Right ventricle myocardium inferior (tissue), 1 donor: ENCODE measurements around the gene IQCK. TPM values are rescaled to one million over a fixed set of nuclear protein-coding genes. Genes with fewer than 3 reads are reported as not detected.
"Not testable (repeated sequence)": the region's sequence is repeated elsewhere in the genome, so short reads cannot be mapped to it uniquely, and the experiment has no call there.

Source experiments
- ATAC-seq: fragments of 200-7000 bp; cut with Tn5 transposase; one replicate; pipeline ENCODE4 v1.9.1; 2020; ENCODE audit warnings: mild to moderate bottlenecking, moderate library complexity
- DNase-seq: peaks from one replicate; pipeline ENCODE4 v3.0.0; 2021; ENCODE audit errors: missing footprints
- intact Hi-C: fragments of 100-400 bp; cut with DNase I; formaldehyde crosslinking; loops from one replicate; pipeline ENCODE4 v1.11.0; 2022
- total RNA-seq: library from RNA; stranded (reverse); fragmentation: NEBNext Ultra II Directional; extraction: Animal tissue kit (Norgen Biotek cat#: 25700); gene quantifications from one replicate; pipeline ENCODE4 v1.2.1, GENCODE V29; 2021
- donor health status: DM: no; HTN: yes; CAD: no; lungs with severe emphysema.

IQCK gene
- total RNA-seq, 1 donor from 2014 or later, result 5.2 TPM

DNA sequence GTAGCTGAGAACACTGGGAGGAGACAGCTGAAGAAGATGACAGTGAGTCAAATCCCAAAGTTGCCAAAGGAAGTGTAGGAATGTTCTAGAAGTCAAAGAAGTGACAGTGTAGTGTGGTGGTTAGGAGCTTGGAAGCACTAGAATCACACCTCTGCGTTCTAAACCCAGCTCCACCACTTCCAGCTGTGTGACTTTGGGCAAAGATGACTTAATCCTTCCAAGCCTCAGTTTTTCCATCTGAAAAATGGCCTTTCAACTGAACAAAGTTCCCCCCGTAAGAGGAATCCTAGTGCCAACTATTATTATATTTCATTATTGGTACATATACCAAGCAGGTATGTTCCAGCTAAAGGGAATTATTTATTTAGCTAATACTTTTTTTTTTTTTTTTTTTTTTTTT is 56.0 kb downstream of the IQCK start:
- intact Hi-C loops, result no loop called here
- ATAC-seq (no peak), DNase-seq (no peak)

DNA sequence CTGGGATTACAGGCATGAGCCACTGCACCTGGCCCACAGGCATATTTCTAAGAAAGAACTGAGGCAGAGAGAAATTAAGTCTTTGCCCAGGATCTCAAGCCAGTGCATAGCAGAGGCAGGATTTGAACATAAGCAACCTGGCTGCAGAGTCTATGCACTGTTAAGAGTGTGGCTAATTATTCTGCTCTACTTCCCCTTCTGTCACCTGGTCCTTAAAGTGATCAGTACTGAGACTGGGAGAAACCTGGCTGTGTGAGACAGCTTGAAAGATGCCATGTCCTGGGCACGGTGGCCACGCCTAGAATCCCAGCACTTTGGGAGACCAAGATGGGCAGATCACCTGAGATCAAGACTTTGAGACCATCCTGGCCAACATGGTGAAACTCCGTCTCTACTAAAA is 58.1 kb downstream of the IQCK start:
- DNase-seq (no peak), ATAC-seq (no peak)
- intact Hi-C loops, result no loop called here

DNA sequence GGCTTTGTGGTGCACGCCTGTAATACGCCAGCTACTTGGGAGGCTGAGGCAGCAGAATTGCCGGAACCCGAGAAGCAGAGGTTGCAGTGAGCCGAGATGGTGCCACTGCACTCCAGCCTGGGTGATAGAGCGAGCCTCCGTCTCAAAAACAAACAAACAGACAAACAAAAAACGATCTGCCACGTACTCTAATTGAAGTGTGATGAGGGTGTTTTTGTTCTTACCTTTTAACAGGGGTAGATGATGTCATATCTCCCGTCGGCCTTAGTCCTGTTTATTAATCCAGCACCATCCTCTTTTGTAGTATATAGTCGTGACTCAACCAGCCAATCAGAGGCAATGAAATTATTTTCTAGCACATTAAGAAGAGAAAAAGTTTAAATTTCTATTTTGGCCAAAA is 58.5 kb downstream of the IQCK start:
- DNase-seq (no peak), ATAC-seq (no peak)
- intact Hi-C loops, result no loop called here

DNA sequence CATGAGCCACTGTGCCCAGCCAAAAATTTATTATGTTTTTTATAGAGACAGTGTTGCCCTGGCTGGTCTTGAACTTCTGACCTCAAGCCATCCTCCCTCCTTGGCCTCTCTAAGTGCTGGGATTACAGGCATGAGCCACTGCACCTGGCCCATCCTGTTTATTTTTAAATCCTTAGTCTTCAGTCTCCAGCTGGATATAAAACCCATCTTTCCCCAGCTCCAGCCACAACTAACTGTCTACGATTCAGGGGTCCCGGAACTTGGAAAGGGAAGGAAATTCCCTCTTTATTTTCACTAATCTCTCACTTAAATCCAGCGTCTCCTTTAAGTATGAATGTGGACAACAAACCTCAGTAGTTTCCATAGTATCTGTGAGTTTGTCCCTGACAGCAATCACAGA is 62.2 kb downstream of the IQCK start:
- intact Hi-C loops, result no loop called here
- ATAC-seq (no peak), DNase-seq (no peak)

DNA sequence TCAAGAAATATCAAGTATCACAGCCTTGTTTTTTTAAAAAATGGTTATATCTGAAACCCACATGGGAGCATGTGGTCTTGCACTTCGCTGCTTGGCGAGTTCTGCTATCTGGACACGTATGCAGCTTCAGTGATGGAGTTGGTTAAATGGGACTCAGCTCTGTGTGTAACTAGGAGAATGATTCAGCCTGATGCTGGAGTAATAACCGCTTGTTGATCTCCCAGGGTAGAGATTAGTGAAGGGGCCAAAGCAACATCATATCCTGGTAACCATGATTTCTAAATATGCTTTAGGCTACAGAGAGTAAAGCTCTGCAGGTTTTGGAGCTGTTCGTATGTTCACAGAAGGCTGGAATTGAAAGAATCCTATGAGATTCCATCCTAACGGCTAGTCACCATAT is 63.2 kb downstream of the IQCK start:
- DNase-seq (no peak), ATAC-seq (no peak)
- intact Hi-C loops, result no loop called here

DNA sequence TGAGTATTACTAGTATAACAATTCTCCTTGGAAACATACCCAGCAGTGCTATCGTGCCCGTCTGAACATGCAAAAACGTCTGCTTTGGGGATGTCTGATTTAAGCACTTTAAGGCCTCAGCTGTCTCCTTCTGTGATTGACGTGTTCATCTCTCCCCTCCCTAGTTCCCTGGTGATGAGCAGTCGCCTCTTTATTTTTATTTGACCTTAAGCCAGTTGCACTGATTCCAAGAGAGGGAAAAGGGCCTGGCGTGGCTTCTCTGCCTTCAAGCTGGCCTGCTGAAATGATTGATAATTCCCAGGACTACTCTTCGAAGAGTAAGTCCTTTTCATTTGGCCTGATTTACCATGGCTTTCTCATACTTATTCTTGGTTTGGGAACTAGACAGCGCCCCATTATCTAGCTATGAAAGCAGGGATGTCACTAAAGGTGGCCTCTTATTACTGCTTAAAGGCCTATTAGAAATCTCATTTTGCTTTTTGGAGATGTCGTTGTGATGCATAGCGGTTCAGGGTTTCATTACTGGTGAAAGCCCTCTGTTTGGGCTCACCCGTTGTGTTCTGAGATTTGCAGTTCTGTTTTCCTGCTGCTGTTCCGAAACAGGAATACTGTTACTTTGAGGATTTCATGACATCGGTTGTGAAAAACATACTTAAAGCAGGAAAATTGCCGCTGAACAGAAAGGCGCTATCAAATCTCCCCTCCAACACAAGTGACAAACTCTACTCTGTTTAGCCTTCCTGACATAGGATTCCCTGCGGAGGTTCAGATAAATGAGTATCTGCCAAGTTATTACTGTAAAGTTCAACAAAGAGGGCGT is 65.5 kb downstream of the IQCK start:
- DNase-seq, result no peak
- intact Hi-C loops, result no loop called here
- peak; percentile 69 for ATAC-seq

DNA sequence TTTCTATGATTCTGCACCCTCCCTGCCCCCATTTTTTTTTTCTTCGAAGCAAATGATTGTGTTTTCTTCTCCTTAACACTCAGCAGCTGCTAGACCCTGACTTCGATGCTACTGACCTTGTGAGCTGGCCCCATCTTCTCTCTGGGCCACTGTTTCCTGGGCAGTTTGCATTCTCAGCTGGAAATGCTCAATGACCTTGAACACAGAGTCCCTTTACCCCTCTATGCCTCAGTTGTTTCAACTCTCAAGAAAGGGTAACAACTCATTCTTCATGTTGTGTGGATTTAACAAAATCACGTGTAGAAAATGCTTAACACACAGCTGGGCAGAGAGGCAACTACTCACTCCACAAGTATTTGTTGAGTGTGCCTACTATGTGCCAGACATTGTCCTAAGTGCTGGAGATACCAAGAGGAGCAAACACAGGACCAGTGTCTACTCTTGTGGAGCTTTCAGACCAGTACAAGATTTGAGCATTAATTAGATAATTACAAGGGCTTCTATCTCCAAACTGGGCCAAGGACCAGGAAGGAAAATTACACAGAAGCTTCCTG is 66.2 kb downstream of the IQCK start:
- no peak for DNase-seq
- intact Hi-C loops, result no loop called here
- ATAC-seq, result peak; percentile 10

DNA sequence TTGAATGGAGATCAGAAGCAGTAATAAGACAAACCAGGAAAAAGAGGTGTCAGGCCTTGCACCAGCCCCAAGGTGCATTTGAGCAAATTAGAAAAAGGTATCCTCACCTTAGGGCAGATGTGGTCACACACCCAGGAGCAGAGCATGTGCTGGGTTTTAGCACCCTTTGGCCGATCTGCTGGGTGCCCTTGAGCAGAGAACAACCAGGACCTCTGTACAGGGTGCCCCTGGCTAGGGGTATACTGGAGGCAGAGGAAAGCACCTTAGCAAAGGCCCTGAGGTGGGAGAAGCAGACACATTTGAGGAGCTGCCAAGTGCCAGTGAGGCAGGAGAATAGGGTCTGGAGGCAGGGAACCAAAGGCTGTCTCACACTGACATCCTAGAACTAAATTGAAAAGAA is 67.0 kb downstream of the IQCK start:
- ATAC-seq (no peak), DNase-seq (no peak)
- intact Hi-C loops, result no loop called here

DNA sequence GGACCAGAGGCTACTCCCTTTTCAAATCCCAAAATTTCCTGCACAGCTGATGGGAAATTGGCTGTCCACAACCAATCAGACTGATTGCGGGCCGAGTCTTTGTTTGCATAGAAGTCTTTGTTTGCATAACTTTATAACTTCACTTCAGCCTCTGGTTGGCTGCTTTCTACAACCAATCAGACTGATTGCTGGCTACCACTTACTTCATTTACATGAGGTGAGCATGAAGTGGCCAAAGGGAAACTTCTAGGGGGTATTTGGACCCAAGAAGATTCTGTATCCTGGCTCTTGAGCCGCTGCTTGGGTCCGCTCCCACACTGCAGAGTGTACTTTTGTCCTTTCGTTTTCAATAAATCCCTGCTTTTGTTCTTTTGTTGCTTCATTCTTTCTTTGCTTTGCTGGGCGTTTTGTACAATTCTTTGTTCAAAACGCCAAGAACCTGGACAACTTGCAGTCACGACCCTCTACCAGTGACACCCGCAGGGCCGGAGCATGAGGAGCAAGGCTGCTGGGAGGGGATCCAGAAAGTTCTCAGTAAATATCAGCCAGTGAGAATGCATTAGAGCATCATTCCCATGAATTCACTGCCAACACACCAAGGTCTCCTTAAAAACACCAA is 67.5 kb downstream of the IQCK start:
- no peak for ATAC-seq
- intact Hi-C loops, result no loop called here

DNA sequence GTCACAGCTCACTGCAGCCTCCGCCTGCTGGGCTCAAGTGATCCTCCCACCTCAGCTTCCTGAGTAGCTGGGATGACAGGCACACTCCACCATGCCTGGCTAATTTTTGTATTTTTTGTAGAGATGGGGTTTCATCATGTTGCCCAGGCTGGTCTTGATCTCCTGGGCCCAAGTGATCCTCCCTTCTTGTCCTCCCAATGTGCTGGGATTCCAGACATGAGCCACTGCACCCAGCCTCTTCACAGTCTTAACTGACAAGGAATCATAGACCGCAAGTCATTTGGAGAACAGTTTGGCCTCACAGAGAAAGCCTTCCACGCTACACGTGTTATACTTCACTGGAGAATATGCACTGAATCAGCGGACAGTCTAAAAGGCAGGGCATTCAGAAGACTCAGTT is 83.3 kb downstream of the IQCK start:
- ATAC-seq, DNase-seq: not testable (repeated sequence)
- intact Hi-C loops, result loop anchor here (10.0 kb wide), 1 partner anchor 87 kb away; the partner anchor contains the start of genes IQCK and KNOP1

More for the DNA sequence above, 67.5 kb downstream of the IQCK start:
- DNase-seq, result no peak

DNA sequence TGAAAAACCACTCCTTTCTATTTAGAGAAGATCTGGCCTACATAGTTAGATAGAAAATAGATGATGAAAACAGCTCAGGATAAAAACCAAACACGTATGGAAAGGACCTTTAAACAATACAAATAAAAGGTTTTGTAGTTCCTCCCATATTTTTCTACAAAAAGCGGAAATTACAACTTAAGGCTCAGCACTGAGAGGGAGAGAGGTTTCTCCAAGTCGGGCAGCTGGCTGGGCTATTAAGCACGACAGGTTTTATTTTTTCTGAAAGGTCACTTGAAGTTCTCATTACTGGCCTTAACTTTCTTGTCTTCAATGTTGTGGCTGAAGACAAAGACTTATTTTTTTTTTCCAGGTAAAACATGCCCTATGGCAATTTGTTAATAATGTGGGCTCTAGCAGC is 83.8 kb downstream of the IQCK start:
- not testable (repeated sequence) for ATAC-seq, DNase-seq
- intact Hi-C loops, result loop anchor here (10.0 kb wide), 1 partner anchor 87 kb away; the partner anchor contains the start of genes IQCK and KNOP1

DNA sequence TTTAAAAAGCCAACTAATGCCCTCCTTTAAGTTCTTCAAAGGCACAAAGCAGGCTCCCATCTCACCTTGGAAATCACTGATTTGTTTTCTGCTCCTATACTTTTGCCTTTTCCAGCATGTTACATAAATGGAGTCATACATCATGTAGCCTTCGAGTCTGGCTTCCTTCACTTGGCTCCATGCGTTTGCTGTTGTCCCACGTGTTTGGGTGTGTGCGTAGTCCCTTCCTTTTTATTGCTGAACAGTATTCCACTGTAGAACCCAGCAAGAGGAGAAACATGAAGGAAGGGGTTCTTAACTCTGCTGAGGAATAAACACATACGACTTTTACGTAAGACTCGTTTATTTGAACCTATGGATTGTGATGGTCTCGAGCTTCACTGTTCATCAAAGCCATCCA is 84.5 kb downstream of the IQCK start:
- no peak for ATAC-seq
- intact Hi-C loops, result loop anchor here (10.0 kb wide), 1 partner anchor 88 kb away; the partner anchor contains the start of genes IQCK and KNOP1
- no peak for DNase-seq

DNA sequence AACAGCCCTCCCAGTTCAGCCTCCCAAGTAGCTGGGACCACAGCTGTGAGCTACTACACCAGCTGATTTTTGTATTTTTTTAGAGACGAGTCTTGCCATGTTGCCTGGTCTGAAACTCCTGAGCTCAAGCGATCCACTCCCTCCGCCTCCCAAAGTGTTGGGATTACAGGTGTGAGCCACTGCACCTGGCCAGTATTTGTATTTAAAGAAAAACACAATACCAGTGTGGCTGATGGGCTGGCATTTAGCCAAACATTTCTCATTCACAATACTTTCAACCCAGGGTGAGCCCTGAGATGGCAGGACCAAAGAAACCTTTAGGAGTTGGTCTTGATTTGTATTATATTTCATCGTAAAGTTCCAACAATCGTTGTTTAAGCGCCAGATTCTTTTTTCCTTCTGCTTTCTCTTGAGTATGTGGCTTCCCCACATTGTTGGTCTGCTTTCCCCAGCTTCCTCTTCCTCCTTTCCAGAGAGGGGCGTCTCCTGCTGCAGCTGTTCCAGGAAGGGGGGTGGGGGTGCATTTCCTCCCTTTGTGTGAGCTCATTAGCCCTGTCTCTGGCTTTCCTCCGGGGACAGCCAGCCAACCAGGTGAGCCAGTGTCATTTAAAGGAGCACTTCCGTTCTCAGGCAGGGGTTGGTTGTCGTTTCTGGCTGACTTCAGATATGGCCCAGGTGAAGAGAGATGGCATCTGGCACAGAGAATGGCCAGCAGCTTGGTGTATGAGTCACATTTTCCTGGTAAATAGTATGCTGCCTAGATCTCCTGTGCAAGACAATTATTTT is 86.7 kb downstream of the IQCK start:
- intact Hi-C loops, result loop anchor here (2.0 to 10.0 kb wide), 3 partner anchors 42 to 90 kb away; partner anchors contain the start of genes IQCK and KNOP1
- ATAC-seq (peak; percentile 57), DNase-seq (peak; percentile 84)

DNA sequence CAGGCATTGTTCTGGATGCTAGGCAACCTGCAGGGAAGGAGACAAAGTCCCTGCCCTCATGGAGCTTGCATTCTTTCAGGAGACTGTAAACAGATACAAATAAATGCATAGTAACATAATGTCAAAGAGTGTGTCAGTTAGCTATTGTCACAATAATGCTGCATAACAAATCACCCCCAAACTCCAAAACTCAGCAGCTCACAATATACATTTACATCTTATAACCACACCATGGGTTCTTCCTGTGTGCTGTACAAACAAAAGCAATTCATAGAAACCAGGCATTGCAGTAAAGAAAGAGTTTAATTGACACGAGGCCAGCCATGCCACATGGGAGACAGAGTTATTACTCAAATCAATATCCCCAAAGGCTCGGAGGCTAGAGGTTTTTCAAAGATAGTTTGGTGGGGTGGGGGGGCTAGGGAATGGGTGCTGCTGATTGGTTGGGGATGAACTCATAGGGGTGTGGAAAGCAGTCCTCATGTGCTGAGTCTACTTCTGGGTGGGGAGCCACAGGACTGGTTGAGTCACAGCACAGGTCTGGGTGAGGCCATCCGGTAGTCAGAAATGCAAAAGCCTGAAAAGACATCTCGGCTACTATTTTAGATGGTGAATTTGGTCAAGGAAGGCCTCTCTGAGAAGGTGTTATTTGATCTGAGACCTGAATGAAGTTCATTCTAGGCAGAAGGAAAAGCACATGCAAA is 87.5 kb downstream of the IQCK start:
- intact Hi-C loops, result loop anchor here (2.0 to 10.0 kb wide), 3 partner anchors 43 to 91 kb away; partner anchors contain the start of genes IQCK and KNOP1
- DNase-seq (no peak), ATAC-seq (no peak)

DNA sequence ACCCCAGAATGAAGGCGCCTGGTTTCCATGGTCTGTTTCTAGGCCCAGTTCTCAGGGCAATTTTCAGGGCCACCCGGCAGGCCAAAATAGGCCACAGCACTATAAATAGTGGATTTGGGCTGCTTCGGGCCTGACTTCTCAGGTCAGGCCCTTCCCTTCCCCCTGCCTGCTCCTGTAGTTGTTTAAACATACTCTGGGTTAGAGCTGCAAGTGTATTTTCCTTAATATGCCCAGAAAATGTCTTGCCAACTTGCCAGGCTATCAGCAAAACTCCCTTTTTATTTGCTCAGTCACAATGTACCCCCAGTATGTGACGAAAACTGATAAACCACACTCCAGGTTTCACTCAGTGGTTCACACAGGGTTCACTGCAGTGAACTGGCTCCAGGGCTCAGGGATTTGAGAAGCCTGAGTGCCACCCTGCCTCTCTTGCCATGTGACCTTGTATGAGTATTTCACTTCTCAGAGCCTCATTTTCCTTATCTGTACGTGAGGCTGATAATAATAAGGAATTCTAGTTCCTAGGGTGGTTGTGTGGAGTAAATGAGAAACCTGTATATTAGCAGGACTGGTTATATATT is 90.1 kb downstream of the IQCK start:
- ATAC-seq (peak; percentile 68), DNase-seq (no peak)
- intact Hi-C loops, result loop anchor here (5.0 to 10.0 kb wide), 2 partner anchors 46 to 93 kb away; partner anchors contain the start of genes IQCK and KNOP1

DNA sequence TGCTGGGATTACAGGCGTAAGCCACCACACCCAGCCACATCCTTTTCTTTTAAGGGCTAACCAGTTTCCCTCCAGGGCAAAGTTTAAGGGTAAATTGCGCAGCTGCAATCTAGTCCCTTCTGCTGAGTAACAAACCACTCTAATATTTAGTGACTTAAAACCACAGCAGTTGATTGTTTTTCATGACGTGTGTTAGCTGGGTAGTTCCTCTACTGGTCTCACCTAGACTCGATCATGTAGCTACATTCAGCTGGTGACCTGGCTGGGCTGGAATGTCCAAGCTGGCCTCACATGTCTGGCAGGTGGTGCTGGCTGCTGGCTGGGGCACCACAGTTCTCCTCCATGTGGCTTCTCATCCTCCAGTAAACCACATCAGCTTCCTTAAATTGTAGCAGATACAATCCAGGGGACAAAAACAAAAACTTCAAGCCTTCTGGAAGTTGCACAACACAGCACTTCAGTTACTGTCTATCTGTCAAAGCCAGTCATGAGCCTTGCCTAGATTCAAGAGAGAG is 91.1 kb downstream of the IQCK start:
- DNase-seq (no peak), ATAC-seq (no peak)
- intact Hi-C loops, result loop anchor here (5.0 to 10.0 kb wide), 2 partner anchors 47 to 94 kb away; partner anchors contain the start of genes IQCK and KNOP1

DNA sequence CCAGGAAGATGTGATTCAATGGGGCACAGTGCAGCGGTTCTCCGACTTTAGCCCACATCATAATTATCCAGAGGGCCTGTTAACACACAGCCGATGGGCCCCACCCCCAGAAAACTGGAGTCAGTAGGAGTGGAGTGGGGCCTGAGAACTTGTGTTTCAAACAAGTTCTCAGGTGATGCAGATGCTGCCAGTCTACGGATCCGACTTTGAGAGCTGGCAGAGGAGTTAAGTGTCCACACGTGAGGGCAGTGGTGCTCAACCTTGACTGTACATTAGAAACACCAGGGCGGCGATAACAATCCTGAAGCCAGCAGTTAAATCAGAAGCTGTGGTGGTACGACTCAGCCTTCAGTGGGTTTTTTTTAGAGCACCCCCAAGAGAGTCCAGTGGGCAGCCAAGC is 91.6 kb downstream of the IQCK start:
- intact Hi-C loops, result loop anchor here (5.0 to 10.0 kb wide), 2 partner anchors 47 to 95 kb away; partner anchors contain the start of genes IQCK and KNOP1
- ATAC-seq (no peak), DNase-seq (no peak)
